Psoas muscle (tissue), 8 donors: ENCODE results near the gene GSDMA. TPM values are rescaled to one million over a fixed set of nuclear protein-coding genes. Genes with fewer than 3 reads are reported as not detected.

Source experiments
- ATAC-seq, 4 donors: fragments of 200-7000 bp; cut with Tn5 transposase; one replicate each; pipeline ENCODE4 v1.9.1; 2020; ENCODE audit warnings: moderate library complexity in 3 of 4, mild to moderate bottlenecking in 2 of 4
- DNase-seq, 2 donors: peaks; one replicate each; pipeline ENCODE4 v3.0.0-alpha.2; 2020
- H3K27ac ChIP-seq: fragments of 200-600 bp; one replicate; pipeline ENCODE4 v1.8.0; 2022
- H3K27me3 ChIP-seq, 3 donors: fragments of 200-600 bp in 1 of 3; one replicate each; pipeline versions ENCODE4 v1.6.1 to v1.8.0; 2013 to 2022; ENCODE audit warnings: low read length in 2 of 3, mild to moderate bottlenecking in 2 of 3, moderate library complexity in 1 of 3; ENCODE audit not compliant: insufficient read depth in 3 of 3
- H3K36me3 ChIP-seq, 2 donors: fragments of 200-600 bp in 1 of 2; one replicate each; pipeline versions ENCODE4 v1.6.1 to v1.8.0; 2013 to 2022; ENCODE audit warnings: low read depth in 1 of 2, mild to moderate bottlenecking in 1 of 2, moderate library complexity in 1 of 2; ENCODE audit not compliant: insufficient read depth in 1 of 2
- H3K4me1 ChIP-seq: fragments of 200-600 bp; one replicate; pipeline ENCODE4 v1.8.0; 2022
- H3K4me3 ChIP-seq: fragments of 200-600 bp; one replicate; pipeline ENCODE4 v1.8.0; 2022; ENCODE audit warnings: mild to moderate bottlenecking
- H3K9me3 ChIP-seq: fragments of 200-600 bp; one replicate; pipeline ENCODE4 v1.8.0; 2022
- WGBS, 3 donors: extraction: QIAGEN DNeasy Blood & Tissue Kit; methylation state at CpG; one replicate each; pipeline versions ENCODE4 v1.1.6 to v1.1.7; 2013; 5-methylcytosine and 5-hydroxymethylcytosine counted together
- intact Hi-C, 2 donors: fragments of 100-400 bp; cut with DNase I; formaldehyde crosslinking; loops; one replicate each; pipeline versions ENCODE4 v1.11.0 to v1.14.2; 2022
- polyA plus RNA-seq, 3 donors: library from polyadenylated mRNA; stranded (reverse); fragments of 200-250 nt; gene quantifications; one replicate each; pipeline ENCODE4 v1.2.3, GENCODE V29; 2013
- total RNA-seq, 4 donors: library from RNA; stranded (reverse); fragmentation: NEBNext Ultra II Directional in 2 of 4; extraction: Animal tissue kit (Norgen Biotek cat#: 25700) in 2 of 4; gene quantifications; one replicate each; pipeline versions ENCODE4 v1.2.1 to v1.2.4, GENCODE V29; 2021 to 2023
- TF ChIP-seq, protein P1 (sequence below): fragments of 200-600 bp; IDR thresholded peaks from one replicate; pipeline ENCODE4 v1.8.0; 2022; ENCODE audit warnings: antibody characterized with exemption
- donor health status: healthy with polysubstance abuse.
- donor health status: DM: no; HTN: no; CAD: no; lungs with moderate emphysema.
- donor health status: Bipolar disorder and iron deficiency.
- donor health status: healthy.
- donor health status: DM: yes; HTN: yes; CAD: no.
- donor health status: DM: no; HTN: no; CAD: no.
- donor health status: DM: no; HTN: no; CAD: no.
- donor health status: DM: yes; HTN: yes; CAD: no.

GSDMA gene
- total and polyA plus RNA-seq, 7 donors, result 0.03 to 0.32 (median 0.15) TPM; not detected in 3

DNA sequence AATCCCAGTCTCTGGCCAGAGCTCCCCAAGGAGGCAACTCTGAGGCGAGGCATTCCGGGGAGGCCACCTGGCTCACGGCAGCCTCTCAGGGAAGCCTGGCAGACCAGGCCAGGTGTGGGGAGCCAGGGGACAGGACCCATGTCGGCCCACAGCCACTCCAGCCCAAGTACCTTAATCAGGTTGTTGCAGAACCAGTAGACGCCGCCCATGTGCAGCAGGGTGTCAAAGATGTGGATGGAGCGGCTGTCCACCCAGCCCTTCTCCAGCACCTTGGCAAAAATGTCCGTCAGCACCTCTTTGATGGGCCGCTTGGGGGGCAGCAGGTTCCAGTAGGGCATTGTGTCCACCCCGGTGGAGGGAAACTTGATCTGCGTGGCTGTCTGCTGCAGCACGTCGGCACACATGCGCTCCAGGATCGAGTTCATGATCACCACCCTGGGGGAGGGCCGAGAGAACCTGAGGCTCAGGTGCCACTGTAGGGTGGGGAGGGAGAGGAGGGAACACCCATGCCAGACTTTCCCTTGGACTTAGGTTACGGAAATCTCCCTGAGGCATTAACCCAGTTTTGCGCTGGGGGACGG, 60.2 kb downstream of the GSDMA start:
- H3K4me3 ChIP-seq, result no peak overlapping the region
- H3K27ac ChIP-seq, result peak overlapping the region; percentile 87
- ATAC-seq, result peak; percentile 9 to 45 (median 20)
- DNase-seq, result peak; percentile 60 to 85
- H3K9me3 ChIP-seq, result no peaks in the 10 kb centered on the region
- 26 to 46% (median 33%) methylated on average over 19 of the region's 19 CpGs for WGBS, 3 donors
- TF ChIP-seq, protein P1, sequence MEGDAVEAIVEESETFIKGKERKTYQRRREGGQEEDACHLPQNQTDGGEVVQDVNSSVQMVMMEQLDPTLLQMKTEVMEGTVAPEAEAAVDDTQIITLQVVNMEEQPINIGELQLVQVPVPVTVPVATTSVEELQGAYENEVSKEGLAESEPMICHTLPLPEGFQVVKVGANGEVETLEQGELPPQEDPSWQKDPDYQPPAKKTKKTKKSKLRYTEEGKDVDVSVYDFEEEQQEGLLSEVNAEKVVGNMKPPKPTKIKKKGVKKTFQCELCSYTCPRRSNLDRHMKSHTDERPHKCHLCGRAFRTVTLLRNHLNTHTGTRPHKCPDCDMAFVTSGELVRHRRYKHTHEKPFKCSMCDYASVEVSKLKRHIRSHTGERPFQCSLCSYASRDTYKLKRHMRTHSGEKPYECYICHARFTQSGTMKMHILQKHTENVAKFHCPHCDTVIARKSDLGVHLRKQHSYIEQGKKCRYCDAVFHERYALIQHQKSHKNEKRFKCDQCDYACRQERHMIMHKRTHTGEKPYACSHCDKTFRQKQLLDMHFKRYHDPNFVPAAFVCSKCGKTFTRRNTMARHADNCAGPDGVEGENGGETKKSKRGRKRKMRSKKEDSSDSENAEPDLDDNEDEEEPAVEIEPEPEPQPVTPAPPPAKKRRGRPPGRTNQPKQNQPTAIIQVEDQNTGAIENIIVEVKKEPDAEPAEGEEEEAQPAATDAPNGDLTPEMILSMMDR, result no peak
- H3K36me3 ChIP-seq, result peaks cover 0 to 74% of the 10 kb centered on the region in 2 donors
- H3K4me1 ChIP-seq, result peaks cover 67% of the 10 kb centered on the region
- intact Hi-C loops, result no loop called here
- H3K27me3 ChIP-seq, result no peaks in the 10 kb centered on the region

DNA sequence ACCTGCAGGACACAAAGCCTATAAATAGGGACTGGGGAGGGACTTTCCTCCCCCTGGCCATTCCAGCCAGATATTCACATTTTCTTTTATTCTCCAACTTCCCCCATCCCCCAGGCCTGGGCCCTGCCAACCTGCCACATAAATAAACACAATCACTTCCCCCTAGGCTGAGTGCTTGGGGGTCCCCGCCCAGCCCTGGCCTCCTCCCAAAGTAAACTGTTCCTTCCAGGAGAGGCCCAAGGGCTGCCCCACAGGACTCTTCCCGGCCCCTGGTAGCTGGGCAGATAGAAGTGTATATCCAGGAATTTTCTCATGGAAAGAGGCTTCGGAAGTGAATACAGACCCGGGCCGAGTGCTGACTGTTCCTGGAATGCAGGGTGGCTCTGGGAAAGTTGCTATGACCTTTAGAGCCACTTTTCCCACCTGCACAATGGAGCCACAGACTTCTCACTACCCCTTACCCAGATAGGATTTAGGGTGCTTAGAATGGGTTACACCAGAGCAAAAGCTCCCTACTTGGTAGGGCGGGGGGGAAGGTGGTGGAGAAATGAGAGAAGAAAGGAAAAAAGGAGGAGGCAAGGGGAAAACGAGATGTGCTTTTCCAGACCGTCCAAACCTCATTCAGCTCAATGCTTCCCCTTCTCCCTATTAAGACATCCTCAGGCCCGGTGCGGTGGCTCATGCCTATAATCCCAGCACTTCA, 60.9 kb downstream of the GSDMA start:
- no peaks in the 10 kb centered on the region for H3K27me3 ChIP-seq
- WGBS, 3 donors, result 48 to 59% (median 52%) methylated on average over 10 of the region's 10 CpGs
- intact Hi-C loops, result no loop called here
- DNase-seq (no peak), ATAC-seq (no peak)
- TF ChIP-seq, protein P1, result no peak
- no peak overlapping the region for H3K4me3 ChIP-seq
- peaks cover 60% of the 10 kb centered on the region for H3K4me1 ChIP-seq
- H3K36me3 ChIP-seq, result peaks cover 0 to 81% of the 10 kb centered on the region in 2 donors
- H3K27ac ChIP-seq, result peak overlapping the region; percentile 87
- no peaks in the 10 kb centered on the region for H3K9me3 ChIP-seq

DNA sequence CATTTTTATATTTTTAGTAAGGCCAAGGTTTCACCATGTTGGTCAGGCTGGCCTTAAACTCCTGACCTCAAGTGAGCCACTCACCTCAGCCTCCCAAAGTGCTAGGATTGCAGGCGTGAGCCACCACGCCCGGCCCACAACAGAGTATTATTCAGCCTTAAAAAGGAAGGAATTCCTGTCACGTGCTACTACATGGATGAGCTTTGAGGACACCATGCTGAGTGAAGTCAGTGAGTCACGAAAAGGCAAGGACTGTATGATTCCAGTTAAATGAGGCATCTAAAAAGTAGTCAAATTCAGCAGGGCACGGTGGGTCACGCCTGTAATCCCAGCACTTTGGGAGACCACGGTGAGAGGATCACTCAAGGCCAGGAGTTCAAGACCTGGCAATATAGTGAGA, 62.1 kb downstream of the GSDMA start:
- no peak for DNase-seq
- intact Hi-C loops, result loop anchor here in 1 of 2 donors (5.0 kb wide), 1 partner anchor 68 kb away; no protein-coding TSS in a partner anchor
- Histone ChIP-seq H3K36me3 (peaks cover 0 to 88% of the 10 kb centered on the region in 2 donors), H3K9me3 (no peaks in the 10 kb centered on the region), H3K4me1 (peaks cover 50% of the 10 kb centered on the region), H3K27ac (peak overlapping the region; percentile 58), H3K27me3 (no peaks in the 10 kb centered on the region), H3K4me3 (no peak overlapping the region)
- TF ChIP-seq, protein P1, result no peak
- WGBS, 3 donors, result 92 to 95% (median 95%) methylated on average over 8 of the region's 8 CpGs
- ATAC-seq, result no peak

- no peak for ATAC-seq
- Histone ChIP-seq H3K36me3 (peaks cover 0 to 88% of the 10 kb centered on the region in 2 donors), H3K27me3 (no peaks in the 10 kb centered on the region), H3K9me3 (no peaks in the 10 kb centered on the region), H3K4me1 (peaks cover 47% of the 10 kb centered on the region), H3K27ac (peak overlapping the region; percentile 58), H3K4me3 (no peak overlapping the region)
- 83 to 85% (median 83%) methylated on average over 2 of the region's 2 CpGs for WGBS, 3 donors
- DNase-seq, result no peak
- intact Hi-C loops, result loop anchor here in 1 of 2 donors (5.0 kb wide), 1 partner anchor 68 kb away; no protein-coding TSS in a partner anchor
- TF ChIP-seq, protein P1, result no peak
Measured at GRCh38 chr17:40025559-40025958, 62.8 kb downstream of the GSDMA start.
